Measurements from ENCODE around the gene ZNF646. TPM values are rescaled to one million over a fixed set of nuclear protein-coding genes. Genes with fewer than 3 reads are reported as not detected.
A peak's percentile ranks its signal among the peaks of the same experiment; 100 is the strongest.

ZNF646 gene
- polyA plus RNA-seq, 3 donors: 0.46 to 6.5 (median 3.0) TPM

DNA sequence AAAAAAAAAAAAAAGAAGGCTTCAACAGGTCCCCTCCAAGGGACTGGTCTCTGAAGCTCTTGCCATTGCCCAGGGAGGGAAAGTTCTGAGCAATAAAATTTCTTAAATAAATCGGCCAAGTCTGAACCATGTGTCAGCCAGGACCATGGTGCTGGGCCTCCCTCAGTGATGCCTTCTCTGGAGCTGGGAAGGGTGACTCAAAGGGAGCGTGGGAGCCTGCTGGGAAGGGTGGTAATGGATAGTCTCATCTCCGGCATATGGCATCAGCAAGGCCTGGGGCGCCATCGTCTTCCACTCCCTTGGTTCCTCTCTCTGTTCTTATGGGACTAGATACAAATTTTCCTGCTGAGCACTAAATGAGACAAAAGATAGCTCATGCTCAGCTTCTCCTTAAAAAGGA is 18.1 kb downstream of the ZNF646 start:
- Histone ChIP-seq H3K4me3 (replicated peaks in 1 of 3; ENCODE audit: low read depth in 2 of 3, low read length in 3 of 3) (no peak overlapping the region), H2AFZ (ENCODE audit: insufficient read depth, low read depth, low read length, poor library complexity, severe bottlenecking) (no peak overlapping the region), H3K4me2 (replicated peaks; ENCODE audit: extremely low read depth, low read length, poor library complexity, severe bottlenecking) (no peak overlapping the region), H3K9ac (ENCODE audit: insufficient read depth, low read length, poor library complexity, severe bottlenecking) (no peak overlapping the region), H3K9me3 (replicated peaks in 1 of 2; ENCODE audit: control insufficient read depth in 1 of 2, insufficient read depth in 1 of 2, low read length in 2 of 2) (no peaks in the 10 kb centered on the region), H3K79me2 (ENCODE audit: insufficient read depth, low read length) (peaks cover 24% of the 10 kb centered on the region), H3K4me1 (ENCODE audit: control insufficient read depth in 1 of 2, insufficient read depth in 2 of 2, low read length in 2 of 2) (peaks cover 25 to 29% of the 10 kb centered on the region in 2 donors), H3K36me3 (replicated peaks in 1 of 2; ENCODE audit: control insufficient read depth in 1 of 2, insufficient read depth in 2 of 2, low read length in 2 of 2) (peaks cover 14 to 31% of the 10 kb centered on the region in 2 donors), H4K20me1 (ENCODE audit: insufficient read depth, low read length) (peaks cover 4% of the 10 kb centered on the region), H3K27me3 (ENCODE audit: control insufficient read depth in 2 of 2, insufficient read depth in 2 of 2, low read length in 2 of 2) (no peaks in the 10 kb centered on the region), H3K27ac (ENCODE audit: low read depth in 1 of 2, low read length in 2 of 2) (no peak overlapping the region)
- H3K36me3 Mint-ChIP-seq: peaks cover 22 to 36% of the 10 kb centered on the region in 2 donors
- DNase-seq: no peak
- TF ChIP-seq CTCF (IDR thresholded peaks at IDR 0.05): no peak
- H3K27ac Mint-ChIP-seq: peak overlapping the region in 1 of 7 donors; percentile 57
- peaks cover 21% of the 10 kb centered on the region for H3K4me1 Mint-ChIP-seq
- WGBS (ENCODE audit: insufficient coverage): 100% methylated on average over 1 of the region's 5 CpGs
- intact Hi-C loops (cut with micrococcal nuclease): loop anchor here in 1 of 2 donors (5.0 to 10.0 kb wide), 3 partner anchors 52 to 138 kb away; partner anchors contain the start of genes SETD1A and STX4
- H3K4me3 Mint-ChIP-seq: no peak overlapping the region
- peaks cover 0 to 2% (median 0%) of the 10 kb centered on the region in 7 donors for H3K9me3 Mint-ChIP-seq
- H3K27me3 Mint-ChIP-seq (ENCODE audit: low read depth in 3 of 3): peaks cover 0 to 3% (median 1%) of the 10 kb centered on the region in 3 donors

- peaks cover 4% of the 10 kb centered on the region for H4K20me1 ChIP-seq (ENCODE audit: insufficient read depth, low read length)
- no peaks in the 10 kb centered on the region for H3K27me3 ChIP-seq (ENCODE audit: control insufficient read depth in 2 of 2, insufficient read depth in 2 of 2, low read length in 2 of 2)
- Mint-ChIP-seq H3K36me3 (peaks cover 22 to 34% of the 10 kb centered on the region in 2 donors), H3K27me3 (ENCODE audit: low read depth in 3 of 3) (peaks cover 0 to 3% (median 1%) of the 10 kb centered on the region in 3 donors), H3K4me3 (no peak overlapping the region), H3K27ac (no peak overlapping the region), H3K9me3 (peaks cover 0 to 2% (median 0%) of the 10 kb centered on the region in 7 donors), H3K4me1 (peaks cover 21% of the 10 kb centered on the region)
- H3K9ac ChIP-seq (ENCODE audit: insufficient read depth, low read length, poor library complexity, severe bottlenecking): peak overlapping the region; percentile 75
- H3K4me2 ChIP-seq (replicated peaks; ENCODE audit: extremely low read depth, low read length, poor library complexity, severe bottlenecking): peak overlapping the region; percentile 99
- WGBS (ENCODE audit: insufficient coverage): 100% methylated on average over 2 of the region's 17 CpGs
- peak overlapping the region in 1 of 3 experiments; percentile 92 for H3K4me3 ChIP-seq (replicated peaks in 1 of 3; ENCODE audit: low read depth in 2 of 3, low read length in 3 of 3)
- TF ChIP-seq CTCF (IDR thresholded peaks at IDR 0.05): no peak
- DNase-seq: no peak
- H3K9me3 ChIP-seq (replicated peaks in 1 of 2; ENCODE audit: control insufficient read depth in 1 of 2, insufficient read depth in 1 of 2, low read length in 2 of 2): no peaks in the 10 kb centered on the region
- intact Hi-C loops (cut with micrococcal nuclease): loop anchor here in 1 of 2 donors (5.0 to 10.0 kb wide), 3 partner anchors 52 to 138 kb away; partner anchors contain the start of genes SETD1A and STX4
- no peak overlapping the region for H2AFZ ChIP-seq (ENCODE audit: insufficient read depth, low read depth, low read length, poor library complexity, severe bottlenecking)
- peaks cover 24% of the 10 kb centered on the region for H3K79me2 ChIP-seq (ENCODE audit: insufficient read depth, low read length)
- H3K4me1 ChIP-seq (ENCODE audit: control insufficient read depth in 1 of 2, insufficient read depth in 2 of 2, low read length in 2 of 2): peaks cover 25 to 29% of the 10 kb centered on the region in 2 donors
- peaks cover 11 to 28% of the 10 kb centered on the region in 2 donors for H3K36me3 ChIP-seq (replicated peaks in 1 of 2; ENCODE audit: control insufficient read depth in 1 of 2, insufficient read depth in 2 of 2, low read length in 2 of 2)
- no peak overlapping the region for H3K27ac ChIP-seq (ENCODE audit: low read depth in 1 of 2, low read length in 2 of 2)
Observed at GRCh38 chr16:31093132-31093703, 19.0 kb downstream of the ZNF646 start.
